Retinal pigment epithelial cell (primary cell): ENCODE results near the gene PLK5.

Experiments
- DNase-seq: peaks from one replicate; pipeline ENCODE4 v3.0.0-alpha.2; 2010; ENCODE audit warnings: low read depth
- H3K4me3 ChIP-seq: 2 replicates; pipeline ENCODE4 v1.5.1; 2011; ENCODE audit warnings: mild to moderate bottlenecking, low read length, control low read depth, moderate library complexity
- TF ChIP-seq, protein P1 (sequence below): conservative IDR thresholded peaks from 2 replicates; pipeline ENCODE4 v1.5.1; 2011; ENCODE audit warnings: low read depth, low read length, control low read depth, inconsistent platforms

The PLK5 gene

DNA sequence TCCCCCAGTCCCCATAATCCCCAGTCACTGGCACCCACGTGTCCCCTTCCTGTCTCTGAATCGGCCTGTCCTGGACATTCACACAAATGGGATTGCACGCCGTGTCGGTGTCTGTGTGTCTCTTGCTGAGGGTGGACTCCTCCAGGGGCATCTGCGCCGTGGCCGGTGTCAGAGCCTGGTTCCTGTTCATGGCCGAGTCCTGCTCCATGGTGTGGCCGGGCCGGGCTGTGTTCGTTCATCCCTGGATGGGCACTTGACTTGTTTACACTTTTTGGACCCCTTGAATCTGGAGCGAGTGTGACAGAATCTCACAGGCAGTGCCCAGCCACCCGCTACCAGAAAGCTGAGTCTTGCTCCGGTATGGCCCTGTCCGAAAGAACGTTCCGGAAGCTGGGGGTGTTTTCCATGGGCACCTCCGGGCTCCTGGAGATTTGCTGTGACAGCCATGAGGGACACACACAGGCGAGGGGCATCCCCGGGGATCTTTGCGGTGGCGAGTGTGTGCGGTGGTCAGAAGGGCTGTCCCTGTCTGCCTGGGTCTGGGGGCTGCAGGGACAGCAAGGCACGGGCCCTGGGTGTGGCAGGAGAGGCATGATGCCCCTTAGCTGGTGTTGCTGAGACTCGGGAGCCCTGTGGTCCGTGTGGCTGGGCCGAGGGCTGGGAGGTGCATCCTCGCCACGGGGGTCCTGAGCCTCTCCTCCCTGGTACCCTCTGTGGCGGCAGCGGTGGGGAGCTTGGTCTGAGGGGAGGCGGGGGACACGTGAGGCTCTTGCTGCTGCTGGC is 50.7 kb downstream of the PLK5 start:
- no peak overlapping the region for H3K4me3 ChIP-seq
- TF ChIP-seq, protein P1, sequence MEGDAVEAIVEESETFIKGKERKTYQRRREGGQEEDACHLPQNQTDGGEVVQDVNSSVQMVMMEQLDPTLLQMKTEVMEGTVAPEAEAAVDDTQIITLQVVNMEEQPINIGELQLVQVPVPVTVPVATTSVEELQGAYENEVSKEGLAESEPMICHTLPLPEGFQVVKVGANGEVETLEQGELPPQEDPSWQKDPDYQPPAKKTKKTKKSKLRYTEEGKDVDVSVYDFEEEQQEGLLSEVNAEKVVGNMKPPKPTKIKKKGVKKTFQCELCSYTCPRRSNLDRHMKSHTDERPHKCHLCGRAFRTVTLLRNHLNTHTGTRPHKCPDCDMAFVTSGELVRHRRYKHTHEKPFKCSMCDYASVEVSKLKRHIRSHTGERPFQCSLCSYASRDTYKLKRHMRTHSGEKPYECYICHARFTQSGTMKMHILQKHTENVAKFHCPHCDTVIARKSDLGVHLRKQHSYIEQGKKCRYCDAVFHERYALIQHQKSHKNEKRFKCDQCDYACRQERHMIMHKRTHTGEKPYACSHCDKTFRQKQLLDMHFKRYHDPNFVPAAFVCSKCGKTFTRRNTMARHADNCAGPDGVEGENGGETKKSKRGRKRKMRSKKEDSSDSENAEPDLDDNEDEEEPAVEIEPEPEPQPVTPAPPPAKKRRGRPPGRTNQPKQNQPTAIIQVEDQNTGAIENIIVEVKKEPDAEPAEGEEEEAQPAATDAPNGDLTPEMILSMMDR, result no peak
- no peak for DNase-seq

- DNase-seq, result no peak
- no peak overlapping the region for H3K4me3 ChIP-seq
- TF ChIP-seq, protein P1, result no peak
These were observed 51.7 kb downstream of the PLK5 start for GRCh38 chr19:1575323-1576241.

GRCh38 chr19:1576242-1577089 is 52.6 kb downstream of the PLK5 start:
- no peak overlapping the region for H3K4me3 ChIP-seq
- TF ChIP-seq, protein P1, result no peak
- DNase-seq, result no peak

GRCh38 chr19:1577090-1577928 is 53.4 kb downstream of the PLK5 start:
- TF ChIP-seq, protein P1, result no peak
- no peak overlapping the region for H3K4me3 ChIP-seq
- DNase-seq, result no peak

DNA sequence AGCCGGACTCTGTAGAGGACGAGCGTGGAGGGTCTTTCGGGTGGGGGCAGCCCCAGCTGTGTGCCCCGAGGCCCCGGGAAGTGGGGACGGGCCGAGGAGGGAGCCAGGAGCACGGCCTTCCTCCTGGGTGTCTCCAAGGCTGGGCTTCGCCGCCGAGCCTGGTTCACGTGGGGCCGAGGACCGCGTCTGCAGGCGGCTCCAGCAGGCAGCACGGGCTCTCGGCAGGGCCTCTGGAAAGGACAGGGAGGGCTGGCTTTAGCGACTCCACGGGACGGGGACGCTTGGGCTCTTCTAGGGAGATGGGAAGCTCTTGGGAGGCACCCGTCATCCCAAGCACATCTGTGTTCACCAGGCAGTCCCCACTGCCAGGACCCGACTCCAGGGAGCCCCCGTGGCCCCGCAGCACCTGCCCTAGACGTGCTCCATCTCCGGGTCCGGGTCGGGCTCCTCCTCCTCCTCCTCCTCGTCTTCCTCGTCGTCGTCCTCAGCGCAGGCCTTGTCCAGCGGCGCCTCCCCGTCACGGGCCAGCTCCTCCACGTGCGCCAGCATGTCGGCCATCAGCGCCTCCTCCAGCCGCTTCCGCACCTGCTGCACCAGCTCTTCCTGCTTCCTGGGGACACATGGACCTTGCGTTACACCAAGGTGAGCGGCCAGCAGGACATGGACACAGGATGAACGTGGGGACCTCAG is 54.2 kb downstream of the PLK5 start:
- no peak for DNase-seq
- no peak overlapping the region for H3K4me3 ChIP-seq
- TF ChIP-seq, protein P1, result no peak

GRCh38 chr19:1579222-1579621 is 55.3 kb downstream of the PLK5 start:
- TF ChIP-seq, protein P1, result no peak
- DNase-seq, result no peak
- no peak overlapping the region for H3K4me3 ChIP-seq
